NCI-H748 (cell line): Measurements from ENCODE around the gene CYSRT1.

ENCODE experiments used
- DNase-seq: peaks from one replicate; lab custom pipeline; 2025; ENCODE audit not compliant: unreplicated experiment; lab: John Stamatoyannopoulos, UW

Gene CYSRT1, protein sequence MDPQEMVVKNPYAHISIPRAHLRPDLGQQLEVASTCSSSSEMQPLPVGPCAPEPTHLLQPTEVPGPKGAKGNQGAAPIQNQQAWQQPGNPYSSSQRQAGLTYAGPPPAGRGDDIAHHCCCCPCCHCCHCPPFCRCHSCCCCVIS

DNA sequence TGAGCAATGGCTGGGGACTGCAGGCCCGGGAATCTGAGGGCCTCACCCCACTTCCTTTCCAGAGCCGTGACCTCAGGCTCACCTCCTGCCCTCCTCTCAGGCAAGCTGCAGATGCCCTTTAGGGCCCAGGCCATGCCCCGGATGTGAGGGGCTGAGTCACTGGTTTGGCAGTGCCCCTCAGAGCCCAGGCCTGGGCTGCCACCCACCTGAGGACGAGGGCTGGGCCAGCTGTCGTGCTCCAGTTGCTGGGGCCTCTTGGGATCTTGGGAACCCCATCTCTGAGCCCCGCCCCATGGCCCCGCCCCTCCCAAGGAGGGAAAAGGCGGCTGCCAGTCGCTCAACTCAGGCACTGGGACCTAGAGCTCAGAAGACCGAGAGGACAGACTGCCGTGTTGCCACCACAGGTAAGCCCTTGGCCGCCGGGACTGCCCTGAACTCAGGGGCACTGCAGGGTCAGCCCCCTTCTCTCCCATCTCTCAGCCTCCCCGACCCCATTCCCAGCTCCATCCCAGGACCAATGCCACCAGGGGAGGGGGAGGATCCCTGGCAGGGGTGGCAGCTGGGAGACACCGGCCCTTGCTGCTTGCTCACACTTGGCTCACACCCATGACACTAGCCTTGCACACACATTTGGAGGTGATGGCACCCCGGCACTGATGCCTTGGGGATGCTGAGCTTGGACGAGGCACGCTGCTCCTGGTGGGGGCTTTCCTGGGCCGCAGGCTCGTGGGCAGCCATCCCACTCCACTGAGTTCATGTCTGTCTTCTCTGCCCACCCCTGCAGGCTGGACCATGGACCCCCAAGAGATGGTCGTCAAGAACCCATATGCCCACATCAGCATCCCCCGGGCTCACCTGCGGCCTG, at the start of gene CYSRT1:
TSS of gene CYSRT1 (plus strand) at position 345 of the 865 bp plus-strand sequence. CDS start at position 793, 448 bp downstream.
- DNase-seq = no peak

DNA sequence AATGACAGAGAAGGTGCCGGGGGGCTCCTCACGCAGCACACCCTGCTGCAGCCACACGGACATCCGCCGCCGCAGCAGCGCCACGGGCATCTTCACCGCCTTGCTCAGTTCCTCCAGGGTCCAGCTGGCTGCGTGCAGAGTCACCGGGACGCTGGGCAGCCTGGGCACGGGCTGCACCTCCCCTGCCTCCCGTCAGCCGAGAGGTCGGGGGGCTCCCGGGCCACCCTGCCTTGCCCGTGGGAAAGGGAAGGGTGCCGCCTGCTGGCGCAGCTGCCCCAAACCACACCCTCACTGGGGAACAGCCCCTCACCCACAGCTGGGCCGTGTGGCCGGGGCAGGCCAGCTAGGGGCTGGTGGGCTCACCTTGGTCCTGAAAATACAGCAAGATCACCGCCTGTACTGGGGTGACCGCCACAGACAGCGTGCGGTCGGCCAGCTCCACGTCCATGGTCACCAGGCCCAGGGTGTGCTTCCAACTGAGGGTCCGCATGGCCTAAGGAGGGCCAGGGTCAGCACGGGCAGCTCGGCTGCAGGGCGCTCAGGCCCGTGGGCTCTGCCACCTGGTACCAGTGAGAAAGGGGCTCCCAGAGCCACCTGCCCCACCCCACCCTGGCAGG, 49.5 kb upstream of the CYSRT1 start:
- no peak for DNase-seq

DNA sequence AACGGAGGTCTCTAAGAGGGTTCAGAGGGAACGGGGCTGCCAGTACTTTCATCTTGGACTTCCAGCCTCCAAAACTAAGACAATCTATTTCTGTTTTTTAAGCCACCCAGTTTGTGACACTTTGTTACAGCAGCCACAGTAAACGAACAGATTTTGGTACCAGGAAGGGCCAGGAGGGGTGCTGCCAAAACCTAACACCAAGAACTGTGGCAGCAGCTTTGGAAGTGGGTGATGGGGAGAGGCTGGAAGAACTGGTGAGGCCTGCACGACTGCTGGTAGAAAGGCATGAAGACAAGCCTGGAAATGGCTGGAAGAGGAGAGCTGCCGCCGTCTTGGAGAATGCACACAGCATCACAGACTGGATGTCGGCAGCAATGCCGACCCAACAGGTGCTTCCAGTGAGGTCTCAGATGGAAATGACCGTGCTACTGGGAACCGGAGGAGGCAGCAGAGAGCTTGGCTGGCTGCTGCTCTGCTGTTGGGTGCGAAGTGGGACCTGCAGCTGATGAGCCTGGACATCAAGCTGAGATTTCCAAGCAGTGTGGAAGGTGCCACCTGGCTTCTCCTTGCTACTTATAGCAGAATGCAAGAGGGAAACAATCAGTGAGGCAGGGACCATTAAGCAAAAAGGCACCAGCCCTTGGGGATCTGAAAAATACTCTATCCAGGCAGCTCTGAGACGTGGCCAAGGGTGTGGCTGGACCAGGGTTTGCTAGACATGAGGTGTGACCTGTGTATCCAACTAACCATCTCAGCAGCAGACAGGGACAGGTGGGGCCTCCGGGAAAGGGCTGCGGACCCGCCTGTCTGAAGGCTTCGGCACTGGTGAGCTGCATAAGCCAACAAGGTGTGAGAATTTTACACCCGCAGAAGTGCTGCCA, 48.4 kb upstream of the CYSRT1 start:
- peak; percentile 63 for DNase-seq

DNA sequence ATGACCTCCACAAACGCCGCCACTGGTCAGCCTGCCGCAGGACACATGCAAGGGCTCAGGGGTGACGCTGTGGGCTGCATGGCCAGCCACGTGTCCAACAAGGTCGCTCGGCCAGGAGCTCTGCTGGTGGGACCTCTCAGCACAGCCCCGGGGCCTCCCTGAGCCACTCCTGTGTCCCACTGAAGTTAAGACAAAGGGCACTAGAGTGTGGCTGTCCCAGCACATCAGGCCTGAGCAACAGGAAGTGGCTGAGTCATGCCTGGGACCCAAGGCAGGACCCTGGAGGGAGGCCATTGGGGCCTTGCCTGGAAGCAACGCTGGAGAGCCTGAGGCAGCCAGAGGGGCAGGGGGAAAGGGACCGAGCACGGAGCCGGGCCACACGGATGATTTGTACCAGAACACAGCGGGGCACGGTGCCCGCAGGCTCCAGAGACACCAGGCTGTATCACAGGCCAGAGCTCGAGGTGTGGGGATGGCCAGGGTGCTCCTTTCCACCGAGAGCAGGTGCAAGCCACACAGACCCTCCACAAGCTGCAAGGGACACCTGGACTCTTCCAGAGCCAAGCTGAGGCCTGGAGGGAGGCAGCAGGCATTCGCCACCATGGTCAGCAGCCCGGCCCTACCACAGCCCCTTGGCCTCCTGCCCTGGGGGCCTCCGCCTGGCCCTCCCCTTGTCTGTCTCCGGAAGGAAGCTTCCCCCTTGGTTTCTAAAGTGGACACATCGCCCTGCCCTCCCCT, 46.6 kb upstream of the CYSRT1 start:
- DNase-seq = no peak

DNA sequence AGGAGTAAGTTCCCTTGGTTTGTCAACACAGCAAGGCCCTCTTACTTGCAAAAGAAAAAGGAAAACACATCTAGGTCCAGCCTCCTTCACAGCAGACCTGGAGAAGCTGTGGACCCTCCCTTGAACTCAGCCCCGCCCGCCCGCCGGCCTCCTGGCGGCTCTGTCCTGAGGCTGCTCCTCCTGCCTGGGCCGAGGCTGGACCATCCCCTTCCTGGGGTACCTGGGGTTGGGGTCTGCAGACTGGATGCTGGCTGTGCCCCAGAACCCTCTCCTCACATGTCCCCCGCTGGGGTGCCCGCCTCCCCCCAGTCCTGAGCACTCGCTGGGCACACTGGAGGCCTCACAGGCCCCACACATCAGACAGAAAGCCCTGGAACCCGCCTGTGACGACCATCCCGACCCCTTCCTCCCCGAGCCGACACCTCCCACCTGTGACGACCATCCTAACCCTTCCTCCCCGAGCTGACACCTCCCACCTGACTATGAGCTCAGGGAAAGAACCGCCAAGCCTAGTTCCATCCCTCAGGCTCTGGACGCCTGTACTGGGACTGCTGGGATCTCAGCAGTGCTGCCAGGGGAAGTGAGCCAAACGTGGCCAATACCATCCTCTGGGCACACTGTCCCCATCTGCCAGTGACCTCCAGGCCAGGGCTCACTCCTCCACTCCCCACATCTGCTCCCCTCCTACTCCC, 45.9 kb upstream of the CYSRT1 start:
- DNase-seq = no peak

DNA sequence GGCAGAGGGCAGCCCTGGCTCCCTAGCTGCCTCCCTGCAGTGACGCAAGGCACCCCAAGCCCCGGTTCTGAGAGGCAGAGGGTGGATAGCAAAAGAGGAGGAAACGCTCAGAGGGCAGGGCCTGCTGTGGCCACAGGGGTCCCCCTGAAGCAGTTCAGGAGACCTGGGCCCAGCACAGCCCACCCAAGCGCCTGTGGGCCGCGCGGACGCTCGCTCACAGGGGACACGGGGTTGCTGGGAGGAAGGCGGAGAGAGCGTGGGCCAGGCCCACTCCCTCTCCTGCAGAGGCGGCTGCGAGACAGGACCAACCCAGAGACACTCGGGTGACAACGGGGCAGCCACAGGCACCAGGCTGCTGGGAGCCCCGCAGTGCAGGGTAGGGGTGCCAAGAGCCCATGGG, 45.2 kb upstream of the CYSRT1 start:
- DNase-seq = no peak

DNA sequence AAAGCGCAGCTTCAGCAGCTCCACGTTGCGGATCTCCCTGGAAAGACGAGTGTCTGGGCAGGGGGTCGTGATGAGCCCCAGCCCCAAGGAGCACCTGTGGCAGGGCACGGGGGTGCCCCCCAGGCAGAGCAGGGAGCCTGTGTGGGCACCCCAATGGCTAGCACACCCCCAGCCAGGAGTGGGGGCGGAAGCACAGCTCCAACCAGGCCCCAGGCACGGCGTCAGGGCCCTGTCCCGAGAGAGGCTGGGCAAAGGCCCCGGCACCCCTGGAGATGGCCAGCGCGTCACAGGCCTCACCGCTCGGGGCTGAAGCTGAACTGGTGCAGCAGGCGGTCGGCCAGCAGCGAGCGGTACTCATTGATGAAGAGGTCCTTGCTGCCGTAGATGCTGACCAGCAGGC, 44.5 kb upstream of the CYSRT1 start:
- no peak for DNase-seq

DNA sequence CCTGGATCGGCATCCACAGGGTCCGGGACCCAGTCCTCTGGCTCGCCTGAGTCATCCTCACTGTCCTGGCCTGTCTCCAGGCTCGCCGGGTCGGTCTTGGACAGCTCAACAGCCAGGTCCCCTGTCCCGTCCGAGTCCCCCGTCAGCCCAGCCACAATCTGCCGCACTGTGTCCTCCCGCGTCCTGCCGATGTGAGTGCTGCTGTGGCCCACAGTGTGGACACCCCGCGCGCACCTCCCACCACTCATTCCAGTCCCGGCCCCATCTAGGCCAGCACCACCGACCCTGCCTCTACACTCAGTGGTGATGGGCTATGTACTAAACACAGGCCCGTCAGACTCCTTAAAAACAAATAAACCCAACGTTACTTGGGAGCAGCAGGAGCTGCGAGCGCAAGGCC, 43.3 kb upstream of the CYSRT1 start:
- DNase-seq = no peak

DNA sequence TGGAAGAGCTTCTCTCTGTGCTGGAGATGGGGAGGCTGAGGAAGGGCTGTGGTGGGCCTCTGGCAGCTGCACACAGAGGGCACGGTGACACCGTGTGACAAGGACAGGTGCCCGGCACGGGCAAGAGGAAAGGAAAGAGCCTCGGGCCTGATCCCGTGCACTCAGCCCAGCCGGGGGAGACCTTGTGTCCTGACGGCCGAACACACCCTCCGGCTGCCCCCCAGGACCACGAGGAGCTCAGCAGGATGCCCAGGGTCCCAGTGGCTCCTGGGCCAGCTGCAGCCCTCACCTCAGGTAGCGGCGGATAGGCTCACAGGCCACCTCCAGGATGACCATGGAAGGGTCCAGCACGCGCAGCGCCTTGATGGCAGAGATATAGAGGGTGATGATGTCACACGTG, 42.1 kb upstream of the CYSRT1 start:
- DNase-seq = no peak

DNA sequence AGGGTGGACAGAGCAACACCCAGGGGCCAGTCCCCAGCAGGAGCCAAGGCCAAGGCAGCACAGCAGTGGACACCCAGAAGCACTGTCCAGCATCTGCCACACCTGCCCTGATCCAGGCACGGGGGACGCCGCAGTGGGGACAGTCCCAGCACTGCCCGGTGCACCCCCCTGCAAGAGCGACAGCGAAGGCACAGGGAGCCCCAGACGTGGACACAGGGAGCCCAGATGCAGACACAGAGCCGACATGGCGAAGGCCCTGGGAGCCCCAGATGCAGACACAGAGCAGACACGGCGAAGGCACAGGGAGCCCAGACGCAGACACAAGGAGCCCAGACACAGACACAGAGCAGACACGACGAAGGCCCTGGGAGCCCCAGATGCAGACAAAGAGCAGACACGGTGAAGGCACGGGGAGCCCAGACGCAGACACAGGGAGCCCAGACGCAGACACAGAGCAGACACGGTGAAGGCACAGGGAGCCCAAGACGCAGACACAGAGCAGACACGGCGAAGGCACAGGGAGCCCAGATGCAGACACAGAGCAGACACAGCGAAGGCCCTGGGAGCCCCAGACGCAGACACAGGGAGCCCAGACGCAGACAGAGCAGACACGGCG, 40.9 kb upstream of the CYSRT1 start:
- no peak for DNase-seq

DNA sequence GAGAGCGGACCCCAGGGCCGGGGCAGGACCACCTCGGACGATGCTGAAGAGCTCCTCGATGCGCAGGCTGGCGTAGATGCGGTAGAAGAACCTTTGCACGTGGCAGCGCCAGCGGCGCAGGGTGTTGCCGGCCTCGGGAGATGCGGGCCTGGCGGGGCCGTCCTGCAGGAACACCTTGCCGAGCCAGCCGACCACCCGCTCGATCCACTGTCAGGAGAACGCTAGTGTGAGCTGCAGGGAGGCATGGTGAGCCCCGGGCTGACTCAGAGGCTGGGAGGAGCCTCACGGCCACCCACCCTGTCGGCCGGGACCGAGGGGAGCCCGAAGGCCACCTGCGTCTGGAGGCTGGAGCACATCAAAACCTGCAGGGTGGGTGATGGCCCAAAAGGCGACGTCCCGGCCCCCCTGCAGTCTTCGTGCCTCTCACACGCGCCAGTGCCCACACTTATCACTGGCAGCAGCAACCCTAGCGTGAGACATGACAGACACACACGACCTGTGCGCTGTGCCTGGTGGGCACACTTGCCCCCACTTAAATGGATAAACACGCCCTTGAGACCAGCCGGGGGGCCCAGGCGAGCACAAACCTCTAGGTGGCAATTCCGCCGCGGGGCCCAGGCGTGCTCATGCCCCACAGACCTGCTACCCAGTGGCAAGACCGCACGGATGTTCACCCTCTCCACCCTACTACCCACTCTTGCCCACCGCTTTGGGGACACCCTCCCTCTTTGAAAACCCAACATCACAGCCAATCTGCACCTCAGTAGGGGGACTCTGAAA, 39.9 kb upstream of the CYSRT1 start:
- no peak for DNase-seq

DNA sequence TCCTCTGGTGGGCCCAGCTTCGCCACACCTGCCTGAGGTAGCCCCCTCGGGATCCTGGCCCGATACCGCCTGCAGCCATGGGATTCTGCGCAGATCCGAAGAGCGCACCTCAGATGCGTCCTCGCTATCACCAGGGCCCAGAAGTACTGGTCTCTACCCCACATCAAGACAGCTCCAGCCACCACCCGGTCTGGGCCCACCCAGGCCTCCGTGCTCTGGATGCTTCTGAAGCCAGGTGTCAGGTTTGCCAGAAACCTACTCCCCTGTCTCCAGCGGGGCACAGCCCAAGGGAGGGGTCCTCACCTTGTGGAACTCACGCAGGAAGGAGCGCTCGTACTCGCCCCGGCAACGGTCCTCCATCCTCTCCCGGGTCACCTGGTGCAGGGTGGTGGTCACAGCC, 39.1 kb upstream of the CYSRT1 start:
- DNase-seq = no peak

DNA sequence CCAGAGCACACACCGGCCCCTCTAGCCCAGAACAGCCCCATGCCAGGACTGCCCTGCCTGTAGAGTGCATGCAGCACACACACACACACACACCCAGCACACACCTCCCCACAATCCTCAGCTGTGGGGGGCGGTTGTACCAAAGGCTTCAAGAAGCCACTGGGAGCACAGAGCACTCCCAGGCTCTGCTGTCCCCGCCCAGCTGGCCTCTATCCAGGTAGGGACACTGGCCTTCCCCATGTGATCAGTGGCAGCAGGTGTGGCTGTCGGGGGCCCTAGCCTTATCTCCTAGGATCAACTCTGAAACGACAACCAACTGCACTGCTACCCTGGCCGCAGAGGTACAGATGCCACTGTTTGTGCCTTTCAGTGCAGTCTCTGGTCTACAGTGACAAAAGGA, 38.6 kb upstream of the CYSRT1 start:
- DNase-seq = no peak

DNA sequence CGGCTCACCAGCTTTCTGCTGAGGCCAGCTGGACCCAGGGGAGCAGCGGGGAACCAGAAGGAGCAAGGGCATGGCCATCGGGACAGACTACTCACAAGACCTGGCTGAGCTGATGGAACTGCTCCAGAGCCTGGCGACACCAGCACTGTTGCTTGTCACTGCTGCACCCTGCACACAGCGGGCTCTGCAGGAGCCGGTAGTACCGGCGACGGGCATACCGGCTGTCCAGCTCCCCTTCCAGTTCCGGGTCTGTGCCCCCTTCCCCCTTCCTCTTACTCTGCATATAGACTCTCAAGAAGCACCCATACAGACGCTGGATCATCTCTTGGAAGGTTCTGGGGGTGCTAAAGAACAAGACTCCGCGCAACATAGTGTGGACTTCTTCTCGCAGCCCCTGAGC, 37.6 kb upstream of the CYSRT1 start:
- DNase-seq = no peak

DNA sequence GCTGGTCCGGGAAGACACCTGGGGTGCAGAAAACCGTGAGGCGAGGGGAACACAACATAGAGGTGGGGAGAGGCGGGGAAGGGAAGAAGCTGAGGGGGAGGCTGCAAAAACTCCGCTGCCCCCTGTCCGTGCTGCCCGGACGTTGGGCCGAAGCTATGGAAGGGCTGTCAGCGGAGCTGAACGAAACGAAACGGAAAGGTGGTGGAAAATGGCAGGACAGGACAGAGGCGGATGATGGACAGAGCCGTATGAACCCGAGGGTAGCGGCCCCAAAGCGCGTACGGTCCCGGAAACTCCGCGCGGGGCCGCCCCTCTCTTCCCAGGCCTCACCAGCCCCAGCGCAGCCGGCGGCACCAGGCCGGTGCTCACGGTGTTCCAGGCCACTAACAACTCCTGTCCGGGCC, 36.9 kb upstream of the CYSRT1 start:
- no peak for DNase-seq

DNA sequence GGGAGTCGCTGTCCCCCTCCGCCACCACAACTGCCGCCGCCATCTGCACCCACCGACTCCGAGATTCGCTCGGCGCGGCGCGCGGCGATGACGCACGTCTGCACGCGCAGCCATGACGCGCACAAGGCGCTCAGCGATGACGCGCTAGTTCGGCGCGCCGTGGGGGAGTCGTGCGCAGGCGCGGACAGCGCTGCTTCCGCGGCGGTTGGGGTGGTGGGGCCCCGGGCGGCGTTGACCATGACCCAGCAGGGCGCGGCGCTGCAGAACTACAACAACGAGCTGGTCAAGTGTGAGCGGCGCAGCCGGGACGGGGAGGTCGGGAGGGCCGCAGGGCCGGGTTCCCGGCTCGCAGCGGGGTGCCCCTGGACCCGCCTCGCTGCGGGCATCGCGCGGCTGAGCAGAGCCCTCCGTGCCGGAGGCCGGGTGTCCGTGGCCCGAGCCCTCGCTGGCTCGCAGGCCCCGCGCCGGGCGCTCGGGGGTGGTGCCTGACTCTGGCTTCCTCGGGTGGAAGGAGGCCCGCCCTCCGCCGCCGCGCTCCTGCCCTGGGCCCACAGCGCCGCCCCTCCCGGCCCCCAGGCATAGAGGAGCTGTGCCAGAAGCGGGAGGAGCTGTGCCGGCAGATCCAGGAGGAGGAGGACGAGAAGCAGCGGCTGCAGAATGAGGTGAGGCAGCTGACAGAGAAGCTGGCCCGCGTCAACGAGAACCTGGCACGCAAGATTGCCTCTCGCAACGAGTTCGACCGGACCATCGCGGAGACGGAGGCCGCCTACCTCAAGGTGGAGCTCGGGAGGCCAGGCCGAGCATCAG, 36.3 kb upstream of the CYSRT1 start, which contains the start of the genes ANAPC2 and SSNA1:
TSS of gene ANAPC2 (minus strand) at position 71 of the 807 bp plus-strand sequence. CDS start at position 43, 28 bp downstream.
TSS of gene SSNA1 (plus strand) at position 187 of the 807 bp plus-strand sequence. CDS start at position 238, 51 bp downstream.
- DNase-seq = peak; percentile 93
